HFFc6 (cell line): ENCODE data around the gene EPHB4. TPM values are rescaled to one million over a fixed set of nuclear protein-coding genes. Genes with fewer than 3 reads are reported as not detected.
A peak's percentile ranks its signal among the peaks of the same experiment; 100 is the strongest.

ENCODE experiments used
- DNase-seq: peaks from one replicate; pipeline ENCODE4 v3.0.0-alpha.2; 2018
- H3K27ac Mint-ChIP-seq: 2 replicates; pipeline ENCODE4 v1.8.0; 2020; ENCODE audit warnings: mild to moderate bottlenecking, mixed read lengths
- H3K27me3 Mint-ChIP-seq: 2 replicates; pipeline ENCODE4 v1.8.0; 2021; ENCODE audit warnings: mild to moderate bottlenecking, moderate library complexity, mixed read lengths; ENCODE audit not compliant: insufficient read depth
- H3K36me3 Mint-ChIP-seq: 2 replicates; pipeline ENCODE4 v1.8.0; 2021; ENCODE audit warnings: low read depth, mixed read lengths
- H3K4me1 Mint-ChIP-seq: 2 replicates; pipeline ENCODE4 v1.8.0; 2020; ENCODE audit warnings: low read depth, mixed read lengths
- H3K4me3 Mint-ChIP-seq: 2 replicates; pipeline ENCODE4 v1.8.0; 2020; ENCODE audit warnings: mild to moderate bottlenecking, moderate library complexity, mixed read lengths
- H3K9me3 Mint-ChIP-seq: 2 replicates; pipeline ENCODE4 v1.8.0; 2020; ENCODE audit warnings: mild to moderate bottlenecking, mixed read lengths
- total RNA-seq, 6 experiments: library from RNA; stranded (reverse); fragmentation: NEBNext Ultra II Directional; extraction: Animal tissue kit (Norgen Biotek cat#: 25700); gene quantifications; 2 replicates in 1 of 6; 3 replicates in 5 of 6; pipeline ENCODE4 v1.2.3, GENCODE V29; 2021
- TF ChIP-seq, protein P1 (sequence below): fragments of 200-600 bp; sonication (generic); IDR thresholded peaks from 2 replicates; pipeline ENCODE4 v1.5.0; 2021; ENCODE audit warnings: antibody characterized with exemption, mild to moderate bottlenecking

Gene EPHB4
- total RNA-seq, 6 experiments from 2014 or later = 3.8 to 10.0 (median 4.6) TPM

DNA sequence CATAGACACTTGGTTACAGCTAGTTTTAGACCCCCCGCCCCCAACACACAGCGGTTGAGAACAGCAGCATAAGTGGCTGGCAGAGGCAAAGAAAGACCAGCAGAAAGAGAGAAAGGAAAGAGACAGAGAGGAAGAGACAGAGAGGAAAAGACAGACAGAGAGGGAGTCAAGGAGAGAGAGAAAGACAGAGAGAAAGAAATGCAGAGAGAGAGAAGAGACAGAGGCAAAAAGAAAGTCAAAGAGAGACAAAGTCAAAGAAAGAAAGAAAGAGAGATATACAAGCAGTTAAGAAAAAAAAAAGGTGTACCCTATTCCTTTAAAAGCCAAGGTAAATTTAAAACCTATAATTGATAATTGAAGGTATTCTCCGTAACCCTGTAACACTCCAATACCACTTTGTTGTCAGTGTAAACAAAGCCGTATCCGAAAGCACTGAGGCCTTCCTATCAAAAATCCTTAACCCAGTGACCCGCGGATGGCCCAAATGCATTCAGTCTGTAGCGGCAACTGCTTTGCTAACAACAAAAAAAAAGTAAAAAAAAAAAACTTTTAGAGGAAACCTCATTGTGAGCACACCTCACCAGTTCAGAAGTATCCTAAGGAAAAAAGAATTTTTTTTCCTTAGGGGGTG lies 13.3 kb upstream of the EPHB4 start:
- H3K4me1 Mint-ChIP-seq = peaks cover 7% of the 10 kb centered on the region; the same call in 1 of the 2 replicates
- TF ChIP-seq, protein P1, sequence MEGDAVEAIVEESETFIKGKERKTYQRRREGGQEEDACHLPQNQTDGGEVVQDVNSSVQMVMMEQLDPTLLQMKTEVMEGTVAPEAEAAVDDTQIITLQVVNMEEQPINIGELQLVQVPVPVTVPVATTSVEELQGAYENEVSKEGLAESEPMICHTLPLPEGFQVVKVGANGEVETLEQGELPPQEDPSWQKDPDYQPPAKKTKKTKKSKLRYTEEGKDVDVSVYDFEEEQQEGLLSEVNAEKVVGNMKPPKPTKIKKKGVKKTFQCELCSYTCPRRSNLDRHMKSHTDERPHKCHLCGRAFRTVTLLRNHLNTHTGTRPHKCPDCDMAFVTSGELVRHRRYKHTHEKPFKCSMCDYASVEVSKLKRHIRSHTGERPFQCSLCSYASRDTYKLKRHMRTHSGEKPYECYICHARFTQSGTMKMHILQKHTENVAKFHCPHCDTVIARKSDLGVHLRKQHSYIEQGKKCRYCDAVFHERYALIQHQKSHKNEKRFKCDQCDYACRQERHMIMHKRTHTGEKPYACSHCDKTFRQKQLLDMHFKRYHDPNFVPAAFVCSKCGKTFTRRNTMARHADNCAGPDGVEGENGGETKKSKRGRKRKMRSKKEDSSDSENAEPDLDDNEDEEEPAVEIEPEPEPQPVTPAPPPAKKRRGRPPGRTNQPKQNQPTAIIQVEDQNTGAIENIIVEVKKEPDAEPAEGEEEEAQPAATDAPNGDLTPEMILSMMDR = no peak
- H3K36me3 Mint-ChIP-seq = no peaks in the 10 kb centered on the region
- DNase-seq = no peak
- H3K27me3 Mint-ChIP-seq = no peaks in the 10 kb centered on the region; the same call in none of the 2 replicates
- H3K4me3 Mint-ChIP-seq = no peak overlapping the region
- H3K9me3 Mint-ChIP-seq = no peaks in the 10 kb centered on the region
- H3K27ac Mint-ChIP-seq = no peak overlapping the region

DNA sequence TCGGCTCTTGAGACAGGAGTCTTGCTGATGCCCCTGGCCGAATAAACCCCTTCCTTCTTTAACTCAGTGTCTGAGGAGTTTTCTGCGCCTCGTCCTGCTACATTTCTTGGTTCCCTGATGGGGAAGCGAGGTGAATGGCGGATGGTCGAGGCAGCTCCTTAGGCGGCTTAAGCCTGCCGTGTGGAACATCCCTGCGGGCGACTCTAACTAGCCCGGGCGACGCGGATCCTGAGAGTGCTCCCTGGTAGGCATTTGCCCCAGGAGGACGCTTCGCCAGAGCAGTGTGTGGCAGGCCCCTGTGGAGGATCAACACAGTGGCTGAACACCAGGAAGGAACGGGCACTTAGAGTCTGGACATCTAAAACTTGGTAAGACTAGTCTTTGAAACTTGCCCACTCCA lies 12.0 kb upstream of the EPHB4 start:
- H3K9me3 Mint-ChIP-seq = no peaks in the 10 kb centered on the region
- no peaks in the 10 kb centered on the region for H3K36me3 Mint-ChIP-seq
- H3K4me3 Mint-ChIP-seq = no peak overlapping the region
- no peak overlapping the region for H3K27ac Mint-ChIP-seq
- peaks cover 7% of the 10 kb centered on the region; the same call in 1 of the 2 replicates for H3K4me1 Mint-ChIP-seq
- DNase-seq = no peak
- H3K27me3 Mint-ChIP-seq = no peaks in the 10 kb centered on the region; the same call in none of the 2 replicates
- TF ChIP-seq, protein P1 = no peak

DNA sequence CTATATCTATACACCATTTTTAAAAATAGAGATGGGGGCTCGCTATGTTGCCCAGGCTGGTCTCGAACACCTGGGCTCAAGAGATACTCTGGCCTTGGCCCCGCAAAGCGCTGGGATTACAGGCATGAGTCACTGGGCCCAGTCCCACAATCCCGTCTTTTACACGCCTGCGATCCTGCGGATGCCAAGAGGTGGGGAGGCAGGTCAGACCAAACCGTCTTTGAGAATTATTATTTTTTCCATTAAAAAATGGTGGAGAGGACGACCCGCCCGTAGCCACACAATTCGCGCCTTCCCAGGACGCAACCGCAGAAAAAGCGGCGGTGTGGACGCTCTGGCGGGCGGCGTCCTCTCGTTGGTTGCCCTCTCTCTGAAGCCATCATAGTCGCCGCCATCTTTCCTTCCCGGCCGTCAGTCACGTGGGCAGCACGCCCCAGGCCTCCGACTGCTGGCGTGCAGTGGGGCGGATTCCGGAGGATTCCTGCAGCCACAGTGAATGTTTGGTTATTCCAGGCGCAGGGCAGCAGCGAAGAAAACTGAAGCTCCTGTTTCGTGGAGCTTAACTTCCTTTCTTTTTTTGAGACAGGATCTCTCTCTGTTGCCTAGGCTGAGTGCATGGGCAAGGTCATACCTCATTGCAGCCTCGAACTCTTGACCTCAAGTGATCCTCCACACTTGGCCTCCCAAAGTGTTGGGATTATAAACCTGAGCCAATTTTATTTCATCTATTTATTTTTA lies 9.9 kb upstream of the EPHB4 start:
- H3K36me3 Mint-ChIP-seq = no peaks in the 10 kb centered on the region
- DNase-seq = peak; percentile 86
- TF ChIP-seq, protein P1 = no peak
- peak overlapping the region; percentile 74 for H3K4me3 Mint-ChIP-seq
- H3K27ac Mint-ChIP-seq = peak overlapping the region; percentile 75
- H3K4me1 Mint-ChIP-seq = peaks cover 7% of the 10 kb centered on the region; the same call in 1 of the 2 replicates
- no peaks in the 10 kb centered on the region; the same call in 1 of the 2 replicates for H3K27me3 Mint-ChIP-seq
- H3K9me3 Mint-ChIP-seq = no peaks in the 10 kb centered on the region

DNA sequence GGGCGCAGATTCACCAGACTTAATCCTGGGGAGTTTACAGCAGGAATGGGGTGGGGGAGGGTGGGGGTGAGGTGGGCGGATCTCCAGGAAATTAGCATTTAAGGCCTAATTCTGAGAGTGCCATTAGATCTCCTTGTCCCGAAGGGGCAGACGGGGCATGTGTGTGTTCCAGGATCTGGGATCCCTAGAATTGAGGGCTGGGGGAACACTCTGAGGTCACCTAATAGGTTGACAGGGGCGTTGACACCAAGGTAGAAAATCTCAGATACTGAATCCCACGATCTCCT lies 9.4 kb upstream of the EPHB4 start:
- no peaks in the 10 kb centered on the region; the same call in 1 of the 2 replicates for H3K27me3 Mint-ChIP-seq
- peaks cover 7% of the 10 kb centered on the region; the same call in 1 of the 2 replicates for H3K4me1 Mint-ChIP-seq
- no peaks in the 10 kb centered on the region for H3K9me3 Mint-ChIP-seq
- no peaks in the 10 kb centered on the region for H3K36me3 Mint-ChIP-seq
- peak overlapping the region; percentile 75 for H3K27ac Mint-ChIP-seq
- DNase-seq = no peak
- H3K4me3 Mint-ChIP-seq = no peak overlapping the region
- TF ChIP-seq, protein P1 = no peak

DNA sequence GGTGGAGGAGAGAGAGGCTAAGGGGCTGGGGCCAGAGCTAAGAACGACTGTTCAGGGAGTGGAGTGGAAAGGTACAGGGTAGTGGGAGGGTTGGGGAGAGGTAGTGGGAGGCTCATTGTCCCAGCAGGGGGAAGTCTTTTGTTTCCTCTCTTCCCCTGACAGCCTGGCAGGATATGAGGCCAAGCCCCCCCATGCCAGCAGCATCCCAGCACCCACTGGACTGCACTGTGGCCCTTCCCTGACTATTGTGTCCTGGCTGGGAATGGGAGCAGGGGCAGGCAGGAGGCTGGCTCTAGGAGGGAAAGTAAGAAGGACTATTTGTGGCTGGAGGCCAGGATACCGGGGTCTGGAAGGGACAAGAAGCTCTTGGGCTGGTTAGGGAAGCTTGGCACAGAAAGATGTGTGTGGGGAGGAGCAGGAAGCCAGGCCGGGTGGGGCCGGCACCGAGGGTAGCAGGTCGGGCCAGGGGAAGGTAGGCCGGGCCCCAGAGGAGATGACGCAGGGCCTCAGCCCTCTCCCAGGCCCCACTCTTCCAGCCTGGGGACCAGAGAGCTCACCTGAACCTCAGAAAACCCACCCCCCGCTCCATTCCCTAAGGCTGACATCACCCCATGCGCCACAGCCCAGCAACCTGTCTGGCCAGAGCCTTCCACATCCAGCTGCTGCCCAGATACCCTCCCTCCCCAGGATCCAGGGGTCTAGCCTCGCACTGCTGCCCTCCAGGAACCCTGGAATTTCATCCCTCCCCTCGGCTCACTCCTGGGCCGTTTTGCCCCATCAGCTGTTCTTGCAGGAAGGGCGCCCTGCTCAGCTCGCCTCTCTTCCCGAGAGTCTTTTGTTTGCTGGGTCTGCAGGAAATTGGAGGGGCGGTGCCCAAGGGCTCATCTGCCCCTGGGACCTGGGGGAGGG lies 8.8 kb upstream of the EPHB4 start:
- Mint-ChIP-seq H3K27ac (no peak overlapping the region), H3K4me1 (peaks cover 7% of the 10 kb centered on the region; the same call in 1 of the 2 replicates), H3K4me3 (no peak overlapping the region), H3K27me3 (no peaks in the 10 kb centered on the region; the same call in 1 of the 2 replicates), H3K36me3 (no peaks in the 10 kb centered on the region), H3K9me3 (no peaks in the 10 kb centered on the region)
- DNase-seq = no peak
- TF ChIP-seq, protein P1 = no peak
